K562 (cell line): ENCODE data around the gene LMAN1L. TPM values are rescaled to one million over a fixed set of nuclear protein-coding genes. Genes with fewer than 3 reads are reported as not detected.

Experiments used
- CTCF ChIP-seq, 3 experiments: IDR thresholded peaks in 2 of 3; conservative IDR thresholded peaks in 1 of 3; 2 replicates each; pipeline ENCODE4 v1.5.1; 2011 to 2012; ENCODE audit warnings: low read length in 3 of 3, mild to moderate bottlenecking in 3 of 3, control low read depth in 2 of 3, improper control_type of control experiment in 1 of 3, inconsistent platforms in 1 of 3, low read depth in 1 of 3, mixed read lengths in 1 of 3, moderate library complexity in 1 of 3; ENCODE audit not compliant: insufficient read depth in 2 of 3
- MEF2A ChIP-seq: IDR thresholded peaks from 2 replicates; pipeline ENCODE4 v1.6.1; 2011; ENCODE audit warnings: low read depth, mild to moderate bottlenecking, low read length, moderate library complexity; ENCODE audit not compliant: control insufficient read depth
- MGA ChIP-seq: fragments of 450-650 bp; IDR thresholded peaks from 2 replicates; pipeline ENCODE4 v1.6.1; 2016; ENCODE audit warnings: mild to moderate bottlenecking, moderate library complexity
- MYBL2 ChIP-seq, 2 experiments: fragments of 450-650 bp in 1 of 2; sonication (generic) in 1 of 2; formaldehyde crosslinking in 1 of 2; IDR thresholded peaks; 2 replicates each; pipeline versions ENCODE4 v1.6.1 to v1.8.1; 2017 to 2022; ENCODE audit warnings: borderline replicate concordance in 1 of 2, inconsistent platforms in 1 of 2, low read depth in 1 of 2, mild to moderate bottlenecking in 1 of 2, missing genetic modification reagents in 1 of 2, moderate library complexity in 1 of 2
- SP1 ChIP-seq: sonication (generic); formaldehyde crosslinking; IDR thresholded peaks from 2 replicates; pipeline ENCODE4 v1.8.1; 2022; ENCODE audit warnings: mild to moderate bottlenecking, missing genetic modification reagents
- polyA plus RNA-seq, 8 experiments: library from polyadenylated mRNA; depleted of rRNA in 4 of 8; stranded (reverse) in 5 of 8; unstranded in 3 of 8; fragments of >200 nt; fragmentation: Nextera tagmentation in 2 of 8; fragmentation: Illumina TruSeq in 1 of 8; extraction: Ambion mirVana in 2 of 8; extraction: Trizol in 1 of 8; gene quantifications; 2 replicates each; pipeline versions ENCODE4 v1.2.1 to v1.2.3, GENCODE V29; 2011 to 2014; ENCODE audit warnings: inconsistent platforms in 1 of 8, missing spikeins in 1 of 8
- total RNA-seq, 7 experiments: library from RNA; depleted of rRNA in 6 of 7; stranded (reverse); fragments of >200 nt in 6 of 7; fragmentation: Illumina TruSeq in 2 of 7; extraction: Trizol in 2 of 7; gene quantifications; 2 replicates each; pipeline versions ENCODE4 v1.2.1 to v1.2.3, GENCODE V29; 2011 to 2021; ENCODE audit warnings: low replicate concordance in 1 of 7
- TF ChIP-seq, protein P1 (sequence below): sonication (generic); formaldehyde crosslinking; IDR thresholded peaks from 2 replicates; pipeline ENCODE4 v1.8.0; 2022; ENCODE audit warnings: missing genetic modification reagents, mild to moderate bottlenecking, borderline replicate concordance
- TF ChIP-seq, protein P2 (sequence below): fragments of 450-650 bp; IDR thresholded peaks from 2 replicates; pipeline ENCODE4 v1.6.1; 2014; ENCODE audit warnings: low read depth, mild to moderate bottlenecking, moderate library complexity, borderline replicate concordance

The LMAN1L gene
- total and polyA plus RNA-seq, 9 of the 15 experiments (the other 6 are each of a cell fraction or from before 2014, with no cell fraction given), result not detected

DNA sequence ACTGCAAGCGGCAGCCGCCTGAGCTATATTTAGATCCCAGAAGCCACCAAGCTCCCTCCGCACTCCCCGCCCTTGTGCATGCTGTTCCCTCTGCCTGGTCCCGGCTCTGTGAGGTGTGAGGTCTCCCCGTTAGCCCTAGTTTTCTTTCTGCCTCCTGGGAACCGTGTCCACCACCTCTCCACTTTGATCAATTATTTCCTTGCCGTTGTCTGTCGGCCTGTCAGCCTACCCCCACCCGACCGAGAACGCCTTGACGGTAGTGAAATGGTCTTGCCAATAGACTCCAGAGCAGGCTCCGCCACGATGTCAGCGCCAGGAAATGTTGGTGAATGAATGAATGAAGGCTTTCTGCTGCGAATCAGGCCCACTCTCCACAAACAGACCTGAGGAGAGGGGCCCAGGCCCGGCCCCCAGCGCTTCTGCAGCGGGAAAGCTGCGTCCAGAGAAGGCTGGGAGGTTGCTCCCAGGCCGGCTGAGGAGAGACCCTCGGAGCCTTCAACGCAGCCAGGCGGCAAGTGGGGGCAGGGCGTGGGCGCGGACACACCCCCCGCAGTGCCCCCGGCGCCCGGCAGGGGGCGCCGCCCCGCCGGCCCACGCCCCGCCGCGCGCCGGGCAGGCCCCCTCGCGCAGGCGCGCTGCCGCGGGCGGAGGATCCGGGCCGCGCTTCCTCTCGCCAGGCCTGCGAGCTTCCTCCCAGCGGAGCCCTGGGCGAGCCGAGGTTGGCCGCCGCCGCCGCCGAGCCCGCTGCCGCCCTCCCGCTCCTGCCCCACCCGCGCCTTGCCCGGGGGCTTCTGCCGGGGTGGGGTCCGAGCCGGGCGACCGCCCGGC, 31.0 kb upstream of the LMAN1L start, which contains the start of gene CSK (continued):
- peak; percentile 29 for TF ChIP-seq MGA
- TF ChIP-seq SP1, result peak; percentile 33; the same call in 1 of the 2 replicates
- peak; percentile 48 to 65 (median 62); a peak in 5 of 6 replicates for TF ChIP-seq CTCF (IDR thresholded peaks at IDR 0.05 in 2 of 3, conservative IDR thresholded peaks at IDR 0.05 in 1 of 3; ENCODE audit: insufficient read depth in 2 of 3, low read depth in 1 of 3, low read length in 3 of 3)
- no peak for TF ChIP-seq MYBL2 (IDR thresholded peaks at IDR 0.05; ENCODE audit: low read depth)
- TF ChIP-seq MYBL2 (CRISPR knock-in tag; IDR thresholded peaks at IDR 0.05; ENCODE audit: borderline replicate concordance), result no peak
- TF ChIP-seq, protein P1, sequence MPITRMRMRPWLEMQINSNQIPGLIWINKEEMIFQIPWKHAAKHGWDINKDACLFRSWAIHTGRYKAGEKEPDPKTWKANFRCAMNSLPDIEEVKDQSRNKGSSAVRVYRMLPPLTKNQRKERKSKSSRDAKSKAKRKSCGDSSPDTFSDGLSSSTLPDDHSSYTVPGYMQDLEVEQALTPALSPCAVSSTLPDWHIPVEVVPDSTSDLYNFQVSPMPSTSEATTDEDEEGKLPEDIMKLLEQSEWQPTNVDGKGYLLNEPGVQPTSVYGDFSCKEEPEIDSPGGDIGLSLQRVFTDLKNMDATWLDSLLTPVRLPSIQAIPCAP (CRISPR knock-in tag), result no peak
- TF ChIP-seq MEF2A, result peak; percentile 70; the same call in 1 of the 2 replicates
- TF ChIP-seq, protein P2, sequence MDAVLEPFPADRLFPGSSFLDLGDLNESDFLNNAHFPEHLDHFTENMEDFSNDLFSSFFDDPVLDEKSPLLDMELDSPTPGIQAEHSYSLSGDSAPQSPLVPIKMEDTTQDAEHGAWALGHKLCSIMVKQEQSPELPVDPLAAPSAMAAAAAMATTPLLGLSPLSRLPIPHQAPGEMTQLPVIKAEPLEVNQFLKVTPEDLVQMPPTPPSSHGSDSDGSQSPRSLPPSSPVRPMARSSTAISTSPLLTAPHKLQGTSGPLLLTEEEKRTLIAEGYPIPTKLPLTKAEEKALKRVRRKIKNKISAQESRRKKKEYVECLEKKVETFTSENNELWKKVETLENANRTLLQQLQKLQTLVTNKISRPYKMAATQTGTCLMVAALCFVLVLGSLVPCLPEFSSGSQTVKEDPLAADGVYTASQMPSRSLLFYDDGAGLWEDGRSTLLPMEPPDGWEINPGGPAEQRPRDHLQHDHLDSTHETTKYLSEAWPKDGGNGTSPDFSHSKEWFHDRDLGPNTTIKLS, result no peak
